Measurements from ENCODE around the gene NPC1L1.

- TF ChIP-seq CTCF (IDR thresholded peaks at IDR 0.05; ENCODE audit: insufficient read depth, low read length, poor library complexity, severe bottlenecking), result no peak
- TF ChIP-seq EZH2phosphoT487 (conservative IDR thresholded peaks at IDR 0.05; ENCODE audit: low read length), result no peak
These were observed 19.6 kb downstream of the NPC1L1 start for GRCh38 chr7:44521347-44522095.

Measured in SU-DHL-6 (cell line).